ENCODE data around the gene SYNE2.

- TF ChIP-seq POLR2AphosphoS5 (IDR thresholded peaks at IDR 0.05; ENCODE audit: insufficient read depth in 1 of 2, low read depth in 1 of 2) (no peak), POLR2A (IDR thresholded peaks at IDR 0.05) (no peak)
- TF ChIP-seq, protein P1, sequence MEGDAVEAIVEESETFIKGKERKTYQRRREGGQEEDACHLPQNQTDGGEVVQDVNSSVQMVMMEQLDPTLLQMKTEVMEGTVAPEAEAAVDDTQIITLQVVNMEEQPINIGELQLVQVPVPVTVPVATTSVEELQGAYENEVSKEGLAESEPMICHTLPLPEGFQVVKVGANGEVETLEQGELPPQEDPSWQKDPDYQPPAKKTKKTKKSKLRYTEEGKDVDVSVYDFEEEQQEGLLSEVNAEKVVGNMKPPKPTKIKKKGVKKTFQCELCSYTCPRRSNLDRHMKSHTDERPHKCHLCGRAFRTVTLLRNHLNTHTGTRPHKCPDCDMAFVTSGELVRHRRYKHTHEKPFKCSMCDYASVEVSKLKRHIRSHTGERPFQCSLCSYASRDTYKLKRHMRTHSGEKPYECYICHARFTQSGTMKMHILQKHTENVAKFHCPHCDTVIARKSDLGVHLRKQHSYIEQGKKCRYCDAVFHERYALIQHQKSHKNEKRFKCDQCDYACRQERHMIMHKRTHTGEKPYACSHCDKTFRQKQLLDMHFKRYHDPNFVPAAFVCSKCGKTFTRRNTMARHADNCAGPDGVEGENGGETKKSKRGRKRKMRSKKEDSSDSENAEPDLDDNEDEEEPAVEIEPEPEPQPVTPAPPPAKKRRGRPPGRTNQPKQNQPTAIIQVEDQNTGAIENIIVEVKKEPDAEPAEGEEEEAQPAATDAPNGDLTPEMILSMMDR (IDR thresholded peaks at IDR 0.05), result no peak
Measured at GRCh38 chr14:63912286-63912685, 59.5 kb downstream of the SYNE2 start.

Measured in vagina (tissue), 2 donors.